Prostate gland (tissue), 2 donors: ENCODE results near the gene RNMT. TPM values are rescaled to one million over a fixed set of nuclear protein-coding genes. Genes with fewer than 3 reads are reported as not detected.

Experiments used
- DNase-seq: peaks from one replicate; pipeline ENCODE4 v3.0.0-alpha.2; 2019; ENCODE audit warnings: low spot score
- H3K27ac ChIP-seq, 2 donors: fragments of 200-600 bp; sonication (generic); 2 replicates each; pipeline ENCODE4 v1.5.1; 2017 to 2019
- H3K27me3 ChIP-seq: fragments of 200-600 bp; sonication (generic); replicated peaks from 2 replicates; pipeline ENCODE4 v1.5.1; 2019; ENCODE audit not compliant: insufficient read depth
- H3K36me3 ChIP-seq, 2 donors: fragments of 200-600 bp; sonication (generic); 1 replicate in 1 of 2; 2 replicates in 1 of 2; pipeline versions ENCODE4 v1.5.1 to v1.8.1; 2017 to 2019
- H3K4me1 ChIP-seq: fragments of 200-600 bp; sonication (generic); replicated peaks from 2 replicates; pipeline ENCODE4 v1.5.1; 2019
- H3K4me3 ChIP-seq, 2 donors: fragments of 200-600 bp; sonication (generic); 2 replicates each; pipeline ENCODE4 v1.5.1; 2017 to 2019
- H3K9me3 ChIP-seq: fragments of 200-600 bp; sonication (generic); 2 replicates; pipeline ENCODE4 v1.5.1; 2017
- CTCF ChIP-seq, 4 experiments: fragments of 200-600 bp in 2 of 4; fragments of 450-650 bp in 2 of 4; sonication (generic) in 2 of 4; IDR thresholded peaks; 1 replicate in 3 of 4; 2 replicates in 1 of 4; pipeline ENCODE4 v1.5.1; 2016 to 2019; ENCODE audit warnings: antibody characterized with exemption in 4 of 4, mild to moderate bottlenecking in 2 of 4, moderate library complexity in 2 of 4
- POLR2A ChIP-seq: fragments of 450-650 bp; IDR thresholded peaks from one replicate; pipeline ENCODE4 v1.6.1; 2016; ENCODE audit warnings: antibody characterized with exemption, mild to moderate bottlenecking
- POLR2AphosphoS5 ChIP-seq: sonication (generic); formaldehyde crosslinking; IDR thresholded peaks from one replicate; pipeline ENCODE4 v1.6.1; 2017; ENCODE audit warnings: antibody characterized with exemption
- WGBS: methylation state at CpG from one replicate; pipeline ENCODE4 v1.1.5; 2018; 5-methylcytosine and 5-hydroxymethylcytosine counted together
- intact Hi-C: fragments of 100-400 bp; cut with DNase I; formaldehyde crosslinking; loops from one replicate; pipeline ENCODE4 v1.14.2; 2022
- total RNA-seq, 2 donors: library from RNA; depleted of rRNA; stranded (reverse); fragments of >200 nt; gene quantifications; one replicate each; pipeline ENCODE4 v1.1.0, GENCODE V29; 2016

The RNMT gene
- total RNA-seq, 2 donors from 2014 or later: 22.4 to 28.9 TPM

GRCh38 chr18:13800505-13801259 lies 74.2 kb downstream of the RNMT start:
- TF ChIP-seq POLR2A (no peak), CTCF (IDR thresholded peaks at IDR 0.05) (peak in 3 of 4 experiments; percentile 34 to 55 (median 44))

GRCh38 chr18:13801260-13801601 lies 74.8 kb downstream of the RNMT start:
- intact Hi-C loops: no loop called here
- Histone ChIP-seq H3K4me3 (no peak overlapping the region), H3K9me3 (no peaks in the 10 kb centered on the region), H3K4me1 (no peaks in the 10 kb centered on the region), H3K27ac (no peak overlapping the region), H3K27me3 (no peaks in the 10 kb centered on the region), H3K36me3 (no peaks in the 10 kb centered on the region)
- 9% methylated on average over 15 of the region's 15 CpGs for WGBS
- no peak for DNase-seq
- TF ChIP-seq POLR2A (no peak), POLR2AphosphoS5 (no peak), CTCF (IDR thresholded peaks at IDR 0.05) (no peak)

More at GRCh38 chr18:13800505-13801259, 74.2 kb downstream of the RNMT start:
- intact Hi-C loops: no loop called here
- DNase-seq: peak; percentile 65
- Histone ChIP-seq H3K27ac (no peak overlapping the region), H3K36me3 (no peaks in the 10 kb centered on the region), H3K27me3 (no peaks in the 10 kb centered on the region), H3K9me3 (no peaks in the 10 kb centered on the region), H3K4me3 (no peak overlapping the region), H3K4me1 (no peaks in the 10 kb centered on the region)
- WGBS: 13% methylated on average over 30 of the region's 30 CpGs

DNA sequence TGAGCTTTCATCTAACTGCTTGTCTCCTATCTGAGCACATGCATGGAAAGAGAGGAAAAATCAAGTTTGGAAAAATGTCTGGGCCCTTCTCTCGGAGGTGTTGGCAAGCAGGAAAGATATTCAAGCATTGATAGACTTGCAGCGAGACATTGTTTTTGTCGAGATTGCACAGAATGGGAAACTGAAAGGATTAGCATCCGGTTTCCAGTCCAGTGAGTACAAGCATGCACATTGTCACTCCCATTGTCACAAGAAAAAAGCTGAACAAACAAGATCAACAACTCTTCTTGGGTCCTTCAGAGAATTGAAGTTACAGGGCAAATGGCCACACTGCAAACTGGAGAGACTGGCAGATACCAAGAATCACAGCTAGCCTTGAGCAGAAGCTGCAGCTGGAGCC lies 77.8 kb downstream of the RNMT start:
- Histone ChIP-seq H3K36me3 (no peaks in the 10 kb centered on the region), H3K4me3 (no peak overlapping the region), H3K27me3 (no peaks in the 10 kb centered on the region), H3K9me3 (no peaks in the 10 kb centered on the region), H3K27ac (no peak overlapping the region), H3K4me1 (no peaks in the 10 kb centered on the region)
- no peak for DNase-seq
- TF ChIP-seq CTCF (IDR thresholded peaks at IDR 0.05): no peak
- no peak for TF ChIP-seq POLR2A
- no peak for TF ChIP-seq POLR2AphosphoS5
- WGBS: 38% methylated on average over 4 of the region's 4 CpGs
- intact Hi-C loops: no loop called here

DNA sequence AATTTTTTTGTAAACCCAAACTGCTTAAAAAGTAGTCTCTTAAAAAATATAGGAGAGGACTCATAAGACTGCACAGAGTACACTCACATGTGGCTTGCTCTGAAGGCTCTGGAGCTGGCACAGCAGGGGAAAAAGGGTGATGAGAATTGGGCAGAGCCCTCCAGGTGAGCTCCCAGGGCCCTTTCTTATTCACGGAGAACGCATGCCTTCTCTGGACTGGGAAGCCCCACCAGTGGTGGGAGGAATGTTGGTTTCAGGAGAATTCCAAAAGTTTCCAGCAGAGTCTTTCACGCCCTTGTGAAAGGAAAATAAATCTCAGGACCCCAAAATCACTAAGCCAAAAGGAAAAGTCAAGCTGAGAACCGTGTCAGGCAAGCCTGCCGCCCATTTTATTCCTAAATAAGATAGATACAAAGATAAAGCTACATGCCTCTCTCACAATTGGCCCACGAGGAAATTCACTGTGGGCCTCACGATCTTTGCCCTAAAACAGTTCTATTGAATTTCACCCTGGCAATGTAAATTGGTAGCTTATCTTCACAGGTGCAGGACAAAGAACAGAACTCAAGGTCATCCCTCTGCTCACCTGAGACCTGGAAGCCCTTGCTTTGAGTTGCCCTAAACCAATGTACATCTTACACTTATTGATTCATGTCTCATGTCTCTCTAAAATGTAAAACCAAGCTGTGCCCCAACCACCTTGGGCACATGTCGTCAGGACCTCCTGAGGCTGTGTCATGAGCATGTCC lies 82.0 kb downstream of the RNMT start:
- H3K9me3 ChIP-seq: no peaks in the 10 kb centered on the region
- intact Hi-C loops: no loop called here
- H3K4me3 ChIP-seq: no peak overlapping the region
- 54% methylated on average over 8 of the region's 8 CpGs for WGBS
- no peaks in the 10 kb centered on the region for H3K4me1 ChIP-seq
- no peak overlapping the region for H3K27ac ChIP-seq
- DNase-seq: no peak
- no peaks in the 10 kb centered on the region for H3K36me3 ChIP-seq
- TF ChIP-seq POLR2A (no peak), POLR2AphosphoS5 (no peak), CTCF (IDR thresholded peaks at IDR 0.05) (no peak)
- H3K27me3 ChIP-seq: no peaks in the 10 kb centered on the region

DNA sequence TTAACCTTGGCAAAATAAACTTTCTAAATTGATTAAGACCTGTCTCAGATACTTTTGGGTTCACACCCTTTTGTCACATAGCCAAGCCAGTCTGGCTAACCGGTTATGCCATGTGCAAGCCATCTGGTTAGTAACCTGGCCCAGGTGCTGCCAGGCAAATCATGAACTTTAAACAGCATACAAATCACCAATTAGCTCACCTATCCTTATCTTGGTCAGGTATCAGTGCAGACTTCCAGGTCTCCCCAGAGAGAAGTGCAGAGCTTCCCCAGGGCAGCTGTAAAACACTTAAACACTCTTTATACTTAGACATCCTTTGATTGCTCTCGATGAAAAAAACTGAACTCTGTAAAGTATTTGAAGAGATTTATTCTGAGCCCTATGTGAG lies 82.6 kb downstream of the RNMT start:
- DNase-seq: no peak

More for the DNA sequence above, 82.6 kb downstream of the RNMT start:
- Histone ChIP-seq H3K27ac (no peak overlapping the region), H3K36me3 (no peaks in the 10 kb centered on the region), H3K4me3 (no peak overlapping the region), H3K27me3 (no peaks in the 10 kb centered on the region), H3K9me3 (no peaks in the 10 kb centered on the region), H3K4me1 (no peaks in the 10 kb centered on the region)
- intact Hi-C loops: no loop called here
- TF ChIP-seq POLR2A: no peak
- no peak for TF ChIP-seq POLR2AphosphoS5
- 43% methylated on average over 2 of the region's 2 CpGs for WGBS
